SK-N-SH (cell line): Measurements from ENCODE around the gene AZU1. TPM values are rescaled to one million over a fixed set of nuclear protein-coding genes. Genes with fewer than 3 reads are reported as not detected.

Experiments used
- CTCF ChIA-PET: fragments of 300-600, 350-600 bp; formaldehyde crosslinking; extraction: SDS; loops from one replicate; lab custom pipeline; 2021; lab: Yijun Ruan, JAX
- POLR2A ChIA-PET: fragments of 350-600 bp; sonication (Branson Sonifier 250); formaldehyde crosslinking; extraction: SDS; loops from one replicate; lab custom pipeline; 2020; ENCODE audit warnings: antibody characterized with exemption, inconsistent platforms; lab: Yijun Ruan, JAX
- DNase-seq: peaks from one replicate; pipeline ENCODE4 v3.0.0; 2012
- H2AFZ ChIP-seq: fragments of 200-600 bp; sonication (generic); 2 replicates; pipeline ENCODE4 v1.8.1; 2016; ENCODE audit warnings: antibody characterized with exemption, mild to moderate bottlenecking, low read depth
- H3F3A ChIP-seq: fragments of 200-600 bp; sonication (generic); replicated peaks from 2 replicates; pipeline ENCODE3; 2016; ENCODE audit warnings: antibody characterized with exemption, mild to moderate bottlenecking; ENCODE audit not compliant: insufficient read depth
- H3K27ac ChIP-seq, 2 experiments: fragments of 200-500 bp in 1 of 2; fragments of 200-600 bp in 1 of 2; sonication (Bioruptor generic) in 1 of 2; sonication (generic), shearing (Covaris generic) in 1 of 2; 2 replicates each; pipeline versions ENCODE4 v1.5.1 to v1.6.1; 2014 to 2016; ENCODE audit warnings: low read depth in 2 of 2, inconsistent platforms in 1 of 2, low read length in 1 of 2, mild to moderate bottlenecking in 1 of 2, mixed read lengths in 1 of 2
- H3K27me3 ChIP-seq: fragments of 200-600 bp; sonication (generic), shearing (Covaris generic); 2 replicates; pipeline ENCODE4 v1.6.1; 2016; ENCODE audit warnings: mixed run types; ENCODE audit not compliant: insufficient read depth
- H3K36me3 ChIP-seq, 2 experiments: fragments of 200-500 bp in 1 of 2; fragments of 200-600 bp in 1 of 2; sonication (Bioruptor generic) in 1 of 2; sonication (generic) in 1 of 2; replicated peaks in 1 of 2; 2 replicates each; pipeline versions ENCODE3 to v1.5.1; 2014 to 2016; ENCODE audit warnings: low read length in 1 of 2, mild to moderate bottlenecking in 1 of 2; ENCODE audit not compliant: insufficient read depth in 2 of 2, control insufficient read depth in 1 of 2
- H3K4me1 ChIP-seq, 2 experiments: fragments of 200-500 bp in 1 of 2; fragments of 200-600 bp in 1 of 2; sonication (Bioruptor generic) in 1 of 2; sonication (generic), shearing (Covaris generic) in 1 of 2; 2 replicates each; pipeline versions ENCODE4 v1.5.1 to v1.6.1; 2014 to 2016; ENCODE audit warnings: low read depth in 1 of 2, low read length in 1 of 2, mixed run types in 1 of 2; ENCODE audit not compliant: insufficient read depth in 2 of 2, control insufficient read depth in 1 of 2
- H3K4me2 ChIP-seq: fragments of 200-600 bp; sonication (generic), shearing (Covaris generic); 2 replicates; pipeline ENCODE4 v1.6.1; 2017; ENCODE audit warnings: mixed run types
- H3K4me3 ChIP-seq, 2 experiments: fragments of 200-500 bp in 1 of 2; fragments of 200-600 bp in 1 of 2; sonication (Bioruptor generic) in 1 of 2; sonication (generic), shearing (Covaris generic) in 1 of 2; 2 replicates each; pipeline versions ENCODE4 v1.5.1 to v1.8.1; 2014 to 2016; ENCODE audit warnings: low read depth in 2 of 2, inconsistent platforms in 1 of 2, low read length in 1 of 2, mild to moderate bottlenecking in 1 of 2, mixed read lengths in 1 of 2, moderate library complexity in 1 of 2
- H3K79me2 ChIP-seq: fragments of 200-600 bp; sonication (generic); 2 replicates; pipeline ENCODE4 v1.8.1; 2017; ENCODE audit warnings: mild to moderate bottlenecking; ENCODE audit not compliant: insufficient read depth
- H3K9ac ChIP-seq: fragments of 200-600 bp; sonication (generic); 2 replicates; pipeline ENCODE4 v1.6.1; 2017; ENCODE audit warnings: mixed run types
- H3K9me2 ChIP-seq: fragments of 200-600 bp; sonication (generic); 2 replicates; pipeline ENCODE4 v1.6.1; 2017; ENCODE audit warnings: mixed run types
- H3K9me3 ChIP-seq: fragments of 200-600 bp; sonication (generic); 2 replicates; pipeline ENCODE4 v1.6.1; 2017; ENCODE audit warnings: mixed run types, mild to moderate bottlenecking, moderate library complexity
- H4K20me1 ChIP-seq: fragments of 200-600 bp; sonication (generic); 2 replicates; pipeline ENCODE4 v1.6.1; 2017; ENCODE audit warnings: mild to moderate bottlenecking, mixed run types; ENCODE audit not compliant: insufficient read depth
- CHD2 ChIP-seq: fragments of 150-350 bp; IDR thresholded peaks from 2 replicates; pipeline ENCODE4 v1.6.1; 2018; ENCODE audit warnings: low read length; ENCODE audit not compliant: partially characterized antibody
- CTCF ChIP-seq: fragments of 200-600 bp; sonication (generic); IDR thresholded peaks from 2 replicates; pipeline ENCODE4 v1.6.1; 2017; ENCODE audit warnings: antibody characterized with exemption, mild to moderate bottlenecking, moderate library complexity
- ELF1 ChIP-seq: IDR thresholded peaks from 2 replicates; pipeline ENCODE4 v1.4.0; 2012
- FOXJ3 ChIP-seq: sonication (generic); formaldehyde crosslinking; IDR thresholded peaks from 2 replicates; pipeline ENCODE4 v1.5.1; 2020; ENCODE audit warnings: mild to moderate bottlenecking, missing genetic modification reagents
- FOXM1 ChIP-seq: IDR thresholded peaks from 2 replicates; pipeline ENCODE4 v1.4.0; 2012; ENCODE audit warnings: low read depth, mild to moderate bottlenecking
- JUND ChIP-seq: IDR thresholded peaks from 2 replicates; pipeline ENCODE4 v1.4.0; 2012
- NFIC ChIP-seq: IDR thresholded peaks from 2 replicates; pipeline ENCODE4 v1.4.0; 2012; ENCODE audit warnings: borderline replicate concordance
- POLR2AphosphoS5 ChIP-seq: IDR thresholded peaks from 2 replicates; pipeline ENCODE4 v1.6.1; 2012; ENCODE audit warnings: low read depth, low read length
- RCOR1 ChIP-seq: fragments of 150-350 bp; IDR thresholded peaks from 2 replicates; pipeline ENCODE4 v1.6.1; 2017; ENCODE audit warnings: antibody characterized with exemption, low read length
- RXRA ChIP-seq: IDR thresholded peaks from 2 replicates; pipeline ENCODE4 v1.4.0; 2012; ENCODE audit warnings: low read depth, mild to moderate bottlenecking, borderline replicate concordance
- SMC3 ChIP-seq: IDR thresholded peaks from 2 replicates; pipeline ENCODE4 v1.6.1; 2012; ENCODE audit warnings: low read depth, low read length, improper control_type of control experiment
- TCF12 ChIP-seq: IDR thresholded peaks from 2 replicates; pipeline ENCODE4 v1.4.0; 2012
- WGBS: methylation state at CpG from one replicate; pipeline ENCODE4 v1.1.6; 2017; ENCODE audit warnings: low lambda C conversion rate; 5-methylcytosine and 5-hydroxymethylcytosine counted together
- polyA plus RNA-seq, 3 experiments: library from polyadenylated mRNA; depleted of rRNA; stranded (reverse); fragments of >200 nt; gene quantifications; 2 replicates each; pipeline ENCODE4 v1.2.3, GENCODE V29; 2012
- TF ChIP-seq, protein P1 (sequence below): IDR thresholded peaks from 2 replicates; pipeline ENCODE4 v1.6.1; 2012; ENCODE audit warnings: mild to moderate bottlenecking, low read depth, low read length, moderate library complexity

Gene AZU1
- polyA plus RNA-seq, 1 of the 3 experiments (the other 2 are of a cell fraction): 0.15 TPM

GRCh38 chr19:873561-874041 lies 46.0 kb downstream of the AZU1 start:
- CTCF ChIA-PET: interaction anchor here (1.2 kb wide), 1 partner anchor 10 kb away, joined by 3 read pairs; no protein-coding TSS in a partner anchor
- POLR2A ChIA-PET: no interaction called here
- Histone ChIP-seq H3F3A (peaks cover 22% of the 10 kb centered on the region), H2AFZ (no peak overlapping the region), H3K4me1 (peaks cover 4 to 16% of the 10 kb centered on the region in 2 experiments; a peak in 2 of 4 replicates), H3K27ac (no peak overlapping the region; a peak in 1 of 4 replicates), H3K36me3 (peaks cover 3 to 41% of the 10 kb centered on the region in 2 experiments), H3K4me3 (no peak overlapping the region), H3K27me3 (no peaks in the 10 kb centered on the region), H3K9me3 (no peaks in the 10 kb centered on the region), H3K4me2 (no peak overlapping the region), H3K9ac (no peak overlapping the region), H4K20me1 (no peaks in the 10 kb centered on the region), H3K9me2 (no peaks in the 10 kb centered on the region), H3K79me2 (no peaks in the 10 kb centered on the region)
- no peak for DNase-seq
- TF ChIP-seq CTCF (no peak), POLR2AphosphoS5 (no peak), RXRA (no peak), CHD2 (no peak), ELF1 (no peak), NFIC (no peak), JUND (no peak), FOXM1 (no peak), SMC3 (no peak), RCOR1 (no peak), TCF12 (no peak), FOXJ3 (CRISPR knock-in tag) (no peak)
- TF ChIP-seq, protein P1, sequence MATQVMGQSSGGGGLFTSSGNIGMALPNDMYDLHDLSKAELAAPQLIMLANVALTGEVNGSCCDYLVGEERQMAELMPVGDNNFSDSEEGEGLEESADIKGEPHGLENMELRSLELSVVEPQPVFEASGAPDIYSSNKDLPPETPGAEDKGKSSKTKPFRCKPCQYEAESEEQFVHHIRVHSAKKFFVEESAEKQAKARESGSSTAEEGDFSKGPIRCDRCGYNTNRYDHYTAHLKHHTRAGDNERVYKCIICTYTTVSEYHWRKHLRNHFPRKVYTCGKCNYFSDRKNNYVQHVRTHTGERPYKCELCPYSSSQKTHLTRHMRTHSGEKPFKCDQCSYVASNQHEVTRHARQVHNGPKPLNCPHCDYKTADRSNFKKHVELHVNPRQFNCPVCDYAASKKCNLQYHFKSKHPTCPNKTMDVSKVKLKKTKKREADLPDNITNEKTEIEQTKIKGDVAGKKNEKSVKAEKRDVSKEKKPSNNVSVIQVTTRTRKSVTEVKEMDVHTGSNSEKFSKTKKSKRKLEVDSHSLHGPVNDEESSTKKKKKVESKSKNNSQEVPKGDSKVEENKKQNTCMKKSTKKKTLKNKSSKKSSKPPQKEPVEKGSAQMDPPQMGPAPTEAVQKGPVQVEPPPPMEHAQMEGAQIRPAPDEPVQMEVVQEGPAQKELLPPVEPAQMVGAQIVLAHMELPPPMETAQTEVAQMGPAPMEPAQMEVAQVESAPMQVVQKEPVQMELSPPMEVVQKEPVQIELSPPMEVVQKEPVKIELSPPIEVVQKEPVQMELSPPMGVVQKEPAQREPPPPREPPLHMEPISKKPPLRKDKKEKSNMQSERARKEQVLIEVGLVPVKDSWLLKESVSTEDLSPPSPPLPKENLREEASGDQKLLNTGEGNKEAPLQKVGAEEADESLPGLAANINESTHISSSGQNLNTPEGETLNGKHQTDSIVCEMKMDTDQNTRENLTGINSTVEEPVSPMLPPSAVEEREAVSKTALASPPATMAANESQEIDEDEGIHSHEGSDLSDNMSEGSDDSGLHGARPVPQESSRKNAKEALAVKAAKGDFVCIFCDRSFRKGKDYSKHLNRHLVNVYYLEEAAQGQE: no peak
- no CpG with 5 or more reads among the region's 22 CpGs for WGBS
